Measurements from ENCODE around the gene SH3BP1.
A peak's percentile ranks its signal among the peaks of the same experiment; 100 is the strongest.
"Not testable (repeated sequence)": the region's sequence is repeated elsewhere in the genome, so short reads cannot be mapped to it uniquely, and the experiment has no call there.

Gene SH3BP1

GRCh38 chr22:37681001-37681424 is 41.5 kb downstream of the SH3BP1 start:
- no peak for DNase-seq

GRCh38 chr22:37681556-37682049 is 42.1 kb downstream of the SH3BP1 start:
- DNase-seq: peak; percentile 23

DNA sequence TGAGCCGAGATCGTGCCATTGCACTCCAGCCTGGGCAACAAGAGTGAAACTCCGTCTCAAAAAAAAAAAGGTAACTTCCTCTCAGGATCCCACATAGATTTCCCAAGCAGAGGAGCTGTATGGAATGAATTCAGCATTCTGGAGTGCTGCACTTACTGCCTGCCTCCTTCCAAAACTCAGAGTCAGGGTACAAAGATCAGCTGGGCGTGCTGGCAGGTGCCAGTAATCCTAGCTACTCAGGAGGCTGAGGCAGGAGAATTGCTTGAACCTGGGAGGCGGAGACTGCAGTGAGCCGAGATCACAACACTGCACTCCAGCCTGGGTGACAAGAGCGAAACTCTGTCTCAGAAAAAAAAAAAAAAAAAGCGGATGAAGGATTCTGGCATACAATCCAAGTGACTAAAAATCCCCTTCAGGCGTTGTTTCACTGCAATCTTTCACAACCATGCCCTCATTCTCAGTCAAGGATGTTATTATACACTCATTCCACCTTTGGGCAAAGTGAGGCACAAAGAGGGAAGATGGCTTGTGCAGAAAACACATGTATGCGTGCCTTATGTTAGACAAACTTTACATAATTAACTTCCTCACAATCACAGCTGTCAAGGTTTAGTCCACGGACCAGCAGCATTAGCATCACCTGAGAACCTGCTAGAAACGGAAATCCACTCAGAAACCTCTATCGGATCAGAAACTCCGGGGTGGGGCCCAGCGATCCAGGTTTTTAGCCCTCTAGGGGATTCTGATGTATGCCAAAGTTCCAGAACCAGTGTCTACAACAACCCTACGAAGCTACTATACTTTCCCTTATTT is 45.5 kb downstream of the SH3BP1 start:
- no peak for DNase-seq

DNA sequence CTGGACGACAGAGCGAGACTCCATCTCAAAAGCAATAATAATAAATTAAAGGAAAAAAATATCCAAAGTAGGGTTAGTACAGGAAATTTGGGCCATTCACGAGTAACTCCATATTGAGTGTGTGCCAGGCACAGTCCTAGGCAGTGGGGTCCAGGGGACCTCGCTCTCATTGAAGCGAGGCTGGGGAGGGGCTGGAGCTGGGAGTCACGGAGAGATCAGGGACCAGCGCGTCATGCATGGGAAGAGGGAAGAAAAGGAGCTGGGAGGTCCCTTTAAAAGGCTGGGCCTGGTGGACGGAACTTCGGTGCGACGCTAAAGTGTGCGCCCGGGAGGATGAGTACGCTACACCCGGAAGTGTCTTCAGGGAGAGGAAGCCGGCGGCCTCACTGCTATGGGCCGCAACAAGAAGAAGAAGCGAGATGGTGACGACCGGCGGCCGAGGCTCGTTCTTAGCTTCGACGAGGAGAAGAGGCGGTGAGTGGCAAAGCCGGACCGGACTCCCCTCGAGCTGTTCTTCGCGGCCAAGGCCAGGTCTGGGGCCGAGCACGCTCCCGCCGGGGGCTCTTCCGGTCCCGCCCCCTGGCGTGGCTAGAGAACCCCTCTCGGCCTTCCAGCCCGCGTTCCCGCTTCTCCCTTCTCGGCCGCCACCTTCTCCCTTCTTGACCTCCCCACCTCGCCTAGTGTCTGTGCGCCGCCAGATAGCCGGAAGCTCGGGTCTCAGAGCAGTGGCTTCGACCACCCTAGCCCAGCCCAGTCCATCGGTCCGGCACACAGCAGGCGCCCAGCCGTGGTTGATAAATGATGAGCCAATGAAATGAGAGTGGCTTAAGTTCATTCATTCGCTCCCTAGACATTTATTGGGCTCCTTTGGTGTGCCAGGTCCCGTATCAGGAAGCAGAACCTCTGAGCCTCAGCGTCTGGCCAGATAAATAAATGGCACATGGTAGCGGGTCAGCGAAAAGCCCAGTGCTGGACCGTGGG is 46.8 kb downstream of the SH3BP1 start, which contains the start of gene NOL12:
Gene NOL12, plus strand, starts transcription at position 342 of the 981 bp plus-strand sequence. Its CDS starts 50 bp downstream, at position 392.
- DNase-seq: peak; percentile 65

DNA sequence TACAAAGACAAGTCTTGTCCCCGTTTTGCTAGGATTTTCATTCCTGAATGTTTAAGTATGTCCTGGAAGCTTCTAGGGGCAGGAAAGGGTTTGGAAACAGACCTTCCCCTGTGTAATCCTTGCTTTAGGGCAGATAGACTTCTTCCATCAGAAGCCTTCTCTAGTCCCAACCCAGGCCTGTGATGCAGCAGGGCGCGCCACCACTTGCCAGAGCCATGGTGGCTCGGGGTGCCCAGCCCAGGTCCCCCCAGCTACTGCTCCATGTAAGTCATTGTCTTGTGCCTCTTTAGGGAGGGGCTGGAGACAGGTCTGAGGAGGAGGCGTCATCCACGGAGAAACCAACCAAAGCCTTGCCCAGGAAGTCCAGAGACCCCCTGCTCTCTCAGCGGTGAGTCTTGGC is 50.9 kb downstream of the SH3BP1 start:
- no peak for DNase-seq

DNA sequence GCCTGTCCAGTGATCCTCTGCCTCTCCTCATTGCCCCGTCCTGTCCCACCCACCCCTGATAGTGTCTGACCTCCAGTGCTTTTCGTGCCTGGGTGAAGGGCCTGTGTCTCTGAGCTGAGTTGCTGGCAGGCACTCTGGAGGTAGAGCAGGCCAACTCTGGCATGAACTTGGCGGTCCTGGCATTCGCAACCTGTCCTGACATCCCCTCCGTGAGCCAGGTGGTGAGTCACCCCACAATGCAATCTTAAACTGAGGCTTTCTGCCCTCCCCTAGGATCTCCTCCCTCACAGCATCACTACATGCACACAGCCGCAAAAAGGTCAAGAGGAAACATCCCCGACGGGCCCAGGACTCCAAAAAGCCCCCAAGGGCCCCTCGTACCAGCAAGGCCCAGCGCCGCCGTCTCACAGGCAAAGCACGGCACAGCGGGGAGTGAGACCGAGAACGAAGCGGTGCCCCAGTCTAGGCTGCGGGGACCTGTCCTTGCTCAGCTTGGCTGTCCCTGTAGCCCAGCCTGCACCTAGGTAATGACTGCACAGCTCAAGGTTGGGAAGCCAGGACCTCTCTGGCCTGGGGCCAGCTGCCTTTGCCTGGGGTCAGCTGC is 51.5 kb downstream of the SH3BP1 start:
- no peak for DNase-seq

DNA sequence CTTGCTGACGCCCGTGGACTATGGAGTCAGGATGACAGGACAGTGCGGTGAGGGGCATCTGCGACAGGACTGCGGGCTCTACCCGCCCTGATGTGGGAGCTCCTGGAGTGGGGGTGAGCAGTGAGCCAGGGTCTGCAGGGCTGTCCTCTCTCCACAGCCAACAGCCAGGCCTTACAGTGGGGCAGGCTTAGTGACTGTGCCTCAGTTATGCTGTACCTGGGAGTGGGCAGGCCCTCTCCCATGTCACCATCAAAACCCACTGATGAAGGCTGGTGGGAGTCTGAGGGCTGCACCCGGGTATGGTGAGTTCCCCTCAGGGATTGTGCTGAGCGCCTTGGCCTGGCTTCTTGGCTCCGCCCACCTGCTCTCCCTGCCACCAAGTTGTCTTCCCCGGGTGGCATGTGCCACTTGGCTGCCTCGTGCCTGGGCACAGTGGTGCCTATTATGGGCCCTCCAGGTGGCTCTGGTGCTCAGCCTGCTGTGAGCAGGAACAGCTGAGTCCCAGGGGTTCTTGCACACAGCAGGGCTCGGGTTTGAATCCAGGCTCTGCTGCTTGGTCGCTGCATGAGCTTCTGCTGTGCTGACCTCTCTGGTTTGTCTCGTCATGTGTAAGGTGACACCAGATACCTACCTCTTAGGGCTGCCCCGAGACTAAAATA is 53.3 kb downstream of the SH3BP1 start:
- no peak for DNase-seq

DNA sequence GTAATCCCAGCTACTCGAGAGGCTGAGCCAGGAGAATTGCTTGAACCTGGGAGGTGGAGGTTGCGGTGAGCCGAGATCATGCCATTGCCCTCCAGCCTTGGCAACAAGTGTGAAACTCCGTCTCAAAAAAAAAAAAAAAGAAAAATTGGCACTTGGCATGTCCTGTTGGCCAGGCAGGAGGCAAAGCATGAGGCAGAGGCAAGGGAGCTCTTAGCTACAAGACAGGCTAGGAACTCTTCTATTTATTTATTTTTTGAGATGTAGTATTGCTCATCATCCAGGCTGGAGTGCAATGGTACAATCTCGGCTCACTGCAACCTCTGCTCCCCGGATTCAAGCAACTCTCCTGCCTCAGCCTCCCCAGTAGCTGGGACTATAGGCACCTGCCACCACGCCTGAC is 54.7 kb downstream of the SH3BP1 start:
- not testable (repeated sequence) for DNase-seq

GRCh38 chr22:37696260-37696656 is 56.8 kb downstream of the SH3BP1 start:
- not testable (repeated sequence) for DNase-seq

DNA sequence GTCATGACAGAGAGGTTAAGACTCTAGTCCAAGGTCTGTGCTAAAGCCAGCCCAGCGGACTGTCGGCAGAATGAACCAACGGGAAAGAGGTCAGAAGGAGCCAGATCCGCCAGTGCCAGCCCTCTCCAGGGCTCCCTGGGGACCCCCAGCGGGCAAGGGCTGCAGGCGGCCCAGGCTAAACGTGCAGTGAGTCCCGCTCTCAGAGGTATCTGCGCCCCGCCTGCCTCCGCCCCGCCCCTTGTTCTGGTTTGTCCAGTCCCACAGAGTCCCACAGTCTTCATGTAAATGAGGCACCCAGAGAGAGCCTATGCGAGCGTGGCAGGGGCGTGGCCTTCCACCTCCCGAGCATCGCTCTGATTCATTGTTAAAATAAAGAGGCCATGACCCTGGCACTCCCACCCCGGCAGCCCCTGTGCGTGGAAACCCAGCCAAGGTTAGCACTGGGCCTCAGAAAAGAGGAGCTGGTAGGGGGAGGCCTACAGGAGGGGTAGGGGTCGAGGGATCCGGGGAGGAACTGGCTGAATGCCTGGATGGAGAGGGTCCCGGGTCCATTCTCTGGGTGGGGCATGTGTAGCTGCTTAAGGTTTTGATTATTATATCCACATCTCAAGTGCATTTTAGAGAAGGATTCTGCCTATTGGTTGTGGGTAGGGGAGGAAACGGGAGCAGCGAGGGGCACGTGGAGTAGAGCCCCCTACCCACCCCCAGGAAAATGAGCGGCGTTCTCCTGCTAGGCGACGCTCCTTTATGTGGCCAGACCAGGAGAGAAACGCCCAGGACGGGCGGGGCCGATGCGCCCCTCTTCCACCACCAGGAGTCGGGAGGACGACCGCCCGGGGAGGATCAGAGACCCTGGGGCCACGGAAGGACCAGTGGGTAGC is 57.4 kb downstream of the SH3BP1 start, which contains the start of gene TRIOBP:
Gene TRIOBP, plus strand, starts transcription at position 392 of the 881 bp plus-strand sequence. CDS start 4,318 bp downstream, outside the sequence.
- DNase-seq: peak; percentile 91

- no peak for DNase-seq
Observed at GRCh38 chr22:37697538-37697835, 58.0 kb downstream of the SH3BP1 start.

DNA sequence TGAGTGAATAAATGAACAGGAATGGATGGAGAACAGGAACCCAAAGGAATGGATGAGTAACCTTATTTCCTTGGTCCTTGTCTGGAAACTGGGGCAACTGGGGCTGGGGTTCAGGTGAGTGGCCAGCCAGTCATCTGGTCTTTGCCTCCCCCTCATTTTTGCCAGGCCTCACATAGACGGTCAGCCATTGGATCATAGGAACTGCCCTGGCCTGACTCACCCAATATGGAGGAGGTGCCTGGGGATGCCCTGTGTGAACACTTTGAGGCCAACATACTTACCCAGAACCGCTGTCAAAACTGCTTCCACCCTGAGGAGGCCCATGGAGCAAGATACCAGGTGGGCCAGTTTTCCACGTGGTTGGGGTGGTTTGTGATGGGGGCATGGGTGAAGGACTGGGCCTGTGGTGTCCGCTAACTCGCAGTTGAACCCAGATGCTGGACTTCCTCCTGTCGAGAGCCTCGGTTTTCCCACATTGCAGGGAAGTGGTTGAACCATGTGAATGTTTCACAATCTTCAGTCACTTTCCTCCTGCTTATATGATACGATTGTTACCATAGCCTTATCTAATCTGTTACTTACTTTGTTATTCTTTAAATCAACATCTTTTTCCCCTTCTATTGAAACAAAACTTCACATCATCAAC is 61.8 kb downstream of the SH3BP1 start:
- no peak for DNase-seq

DNA sequence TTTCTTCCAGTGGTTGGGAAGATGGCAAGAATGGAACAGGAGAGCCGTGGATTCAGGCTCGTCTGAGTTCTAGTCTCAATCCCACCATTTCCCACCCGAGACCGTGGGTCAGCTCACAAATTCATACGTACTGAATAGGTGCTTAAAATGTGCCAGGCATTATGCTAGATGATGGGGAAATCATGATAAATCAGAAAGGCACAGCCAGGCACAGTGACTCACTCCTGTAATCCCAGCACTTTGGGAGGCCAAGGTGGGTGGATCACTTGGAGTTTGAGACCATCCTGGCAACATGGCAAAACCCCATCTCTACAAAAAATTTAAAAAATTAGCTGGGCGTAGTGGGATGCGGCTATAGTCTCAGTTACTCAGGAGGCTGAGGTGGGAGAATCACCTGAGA is 64.4 kb downstream of the SH3BP1 start:
- no peak for DNase-seq

GRCh38 chr22:37704645-37705044 is 65.2 kb downstream of the SH3BP1 start:
- no peak for DNase-seq

- DNase-seq: no peak
Observed at GRCh38 chr22:37705205-37705604, 65.7 kb downstream of the SH3BP1 start.

Measured in NCI-H526 treated with DMSO at 0.1 percent for 48 hours (cell line).